HepG2 (cell line): ENCODE data around the gene EPB41L1. TPM values are rescaled to one million over a fixed set of nuclear protein-coding genes. Genes with fewer than 3 reads are reported as not detected.

Experiments
- ATAC-seq: fragments of 200-7000 bp; cut with Tn5 transposase; 3 replicates; pipeline ENCODE4 v1.9.1; 2020; ENCODE audit warnings: mild to moderate bottlenecking, moderate library complexity
- BruUV-seq: library from RNA; stranded (reverse); fragments of 400-500 nt; replicated peaks from 2 replicates; lab custom pipeline; 2021; lab: Mats Ljungman, UMichigan
- CTCF ChIA-PET: fragments of 300-600 bp; formaldehyde crosslinking; extraction: SDS; loops from one replicate; lab custom pipeline; 2021; ENCODE audit warnings: low total read pairs, inconsistent platforms, low intra/inter-chr PET ratio; lab: Yijun Ruan, JAX
- POLR2A ChIA-PET: fragments of 350-600 bp; sonication (Branson Sonifier 250); formaldehyde crosslinking; loops from one replicate; lab custom pipeline; 2020; ENCODE audit warnings: antibody characterized with exemption, inconsistent platforms; lab: Yijun Ruan, JAX
- DNase-seq: peaks from one replicate; pipeline ENCODE4 v3.0.0-alpha.2; 2015; ENCODE audit warnings: low spot score
- FAIRE-seq: peaks from 3 replicates; lab custom pipeline; 2011; peaks lifted over from hg19 to GRCh38; lab: Jason Lieb, UNC
- H2AFZ ChIP-seq: one replicate; pipeline ENCODE4 v1.6.1; 2011; ENCODE audit warnings: low read length, inconsistent platforms
- H3K27ac ChIP-seq: fragments of 300-600 bp; 3 replicates; pipeline ENCODE4 v1.8.0; 2011; ENCODE audit warnings: mixed run types, mild to moderate bottlenecking, mixed read lengths, low read length, inconsistent platforms; ENCODE audit not compliant: insufficient read depth; ENCODE audit errors: extremely low read length
- H3K27me3 ChIP-seq, 2 experiments: fragments of 200-600 bp in 1 of 2; 2 replicates in 1 of 2; 3 replicates in 1 of 2; pipeline versions ENCODE4 v1.6.0 to v1.8.0; 2011; ENCODE audit warnings: low read length in 2 of 2, mild to moderate bottlenecking in 2 of 2, moderate library complexity in 2 of 2, inconsistent platforms in 1 of 2; ENCODE audit not compliant: insufficient read depth in 2 of 2, control insufficient read depth in 1 of 2
- H3K36me3 ChIP-seq, 2 experiments: fragments of 200-600 bp in 1 of 2; replicated peaks in 1 of 2; 2 replicates in 1 of 2; 3 replicates in 1 of 2; pipeline versions ENCODE4 v1.5.1 to v1.8.0; 2011; ENCODE audit warnings: low read length in 2 of 2, inconsistent platforms in 1 of 2; ENCODE audit not compliant: insufficient read depth in 2 of 2, control insufficient read depth in 1 of 2
- H3K4me1 ChIP-seq: 2 replicates; pipeline ENCODE4 v1.5.1; 2012; ENCODE audit warnings: low read length, inconsistent platforms; ENCODE audit not compliant: insufficient read depth
- H3K4me2 ChIP-seq: 2 replicates; pipeline ENCODE4 v1.6.0; 2011; ENCODE audit warnings: low read depth, low read length, inconsistent platforms
- H3K4me3 ChIP-seq, 3 experiments: fragments of 200-600 bp in 1 of 3; sonication (generic), shearing (Covaris generic) in 1 of 3; replicated peaks in 1 of 3; 2 replicates each; pipeline ENCODE4 v1.5.1; 2011 to 2016; ENCODE audit warnings: low read length in 3 of 3, inconsistent platforms in 2 of 3, low read depth in 2 of 3, mild to moderate bottlenecking in 2 of 3, control low read depth in 1 of 3, mixed read lengths in 1 of 3; ENCODE audit not compliant: insufficient read depth in 1 of 3
- H3K79me2 ChIP-seq: one replicate; pipeline ENCODE4 v1.6.1; 2011; ENCODE audit warnings: low read length, inconsistent platforms; ENCODE audit not compliant: insufficient read depth
- H3K9ac ChIP-seq: 2 replicates; pipeline ENCODE4 v1.6.0; 2011; ENCODE audit warnings: mild to moderate bottlenecking, low read depth, low read length, inconsistent platforms; ENCODE audit not compliant: insufficient read depth
- H3K9me3 ChIP-seq: 2 replicates; pipeline ENCODE4 v1.5.1; 2012; ENCODE audit warnings: mild to moderate bottlenecking, low read length
- H4K20me1 ChIP-seq: 2 replicates; pipeline ENCODE4 v1.6.0; 2011; ENCODE audit warnings: inconsistent platforms, mild to moderate bottlenecking, low read length, moderate library complexity; ENCODE audit not compliant: insufficient read depth
- CEBPZ ChIP-seq: IDR thresholded peaks from 2 replicates; pipeline ENCODE4 v1.6.1; 2012; ENCODE audit warnings: low read length, improper control_type of control experiment
- MED8 ChIP-seq: sonication (generic); formaldehyde crosslinking; IDR thresholded peaks from 2 replicates; pipeline ENCODE4 v1.8.1; 2023; ENCODE audit warnings: mild to moderate bottlenecking, missing genetic modification reagents; ENCODE audit not compliant: insufficient replicate concordance
- ZBTB42 ChIP-seq: sonication (generic); formaldehyde crosslinking; IDR thresholded peaks from 2 replicates; pipeline ENCODE4 v1.5.0; 2020; ENCODE audit warnings: mild to moderate bottlenecking, missing genetic modification reagents
- ZMAT3 ChIP-seq: sonication (generic); formaldehyde crosslinking; conservative IDR thresholded peaks from 2 replicates; pipeline ENCODE4 v1.7.0; 2021; ENCODE audit warnings: missing genetic modification reagents
- ZNF101 ChIP-seq: sonication (generic); formaldehyde crosslinking; IDR thresholded peaks from 2 replicates; pipeline ENCODE4 v1.4.0; 2020; ENCODE audit warnings: mild to moderate bottlenecking, low read depth, missing genetic modification reagents, borderline replicate concordance
- ZNF180 ChIP-seq: sonication (generic); formaldehyde crosslinking; IDR thresholded peaks from 2 replicates; pipeline ENCODE4 v1.4.0; 2020; ENCODE audit warnings: low read depth, missing genetic modification reagents, borderline replicate concordance
- ZNF232 ChIP-seq: sonication (generic); formaldehyde crosslinking; IDR thresholded peaks from 2 replicates; pipeline ENCODE4 v1.4.0; 2020; ENCODE audit warnings: missing genetic modification reagents, borderline replicate concordance
- ZNF597 ChIP-seq: sonication (generic); formaldehyde crosslinking; IDR thresholded peaks from 2 replicates; pipeline ENCODE4 v1.5.0; 2020; ENCODE audit warnings: missing genetic modification reagents
- ZNF678 ChIP-seq: sonication (generic); formaldehyde crosslinking; IDR thresholded peaks from 2 replicates; pipeline ENCODE4 v1.4.0; 2020; ENCODE audit warnings: mild to moderate bottlenecking, missing genetic modification reagents
- ZNF75D ChIP-seq: sonication (generic); formaldehyde crosslinking; IDR thresholded peaks from 2 replicates; pipeline ENCODE4 v1.8.1; 2023; ENCODE audit warnings: missing genetic modification reagents, mild to moderate bottlenecking, borderline replicate concordance
- WGBS: methylation state at CpG from one replicate; pipeline ENCODE4 v1.1.6; 2017; ENCODE audit warnings: low lambda C conversion rate; 5-methylcytosine and 5-hydroxymethylcytosine counted together
- in situ Hi-C: cut with HindIII; loops from 2 replicates; pipeline ENCODE4 v1.10.0; 2017; ENCODE audit warnings: low pct_unique_long_range_greater_than_20kb; ENCODE audit not compliant: extremely low pct_ligation_motif_present
- intact Hi-C: fragments of 100-400 bp; cut with micrococcal nuclease; formaldehyde crosslinking; loops from one replicate; pipeline ENCODE4 v1.10.0; 2022; ENCODE audit not compliant: unreplicated experiment
- polyA plus RNA-seq, 8 experiments: library from polyadenylated mRNA; depleted of rRNA in 3 of 8; stranded (reverse) in 7 of 8; unstranded in 1 of 8; fragments of >200 nt; fragmentation: Illumina TruSeq in 4 of 8; extraction: Trizol in 4 of 8; gene quantifications; 2 replicates each; pipeline versions ENCODE4 v1.2.1 to v1.2.3, GENCODE V29; 2011 to 2016; ENCODE audit warnings: low read depth in 4 of 8, missing spikeins in 1 of 8, mixed read lengths in 1 of 8; ENCODE audit not compliant: insufficient read depth in 1 of 8
- total RNA-seq, 5 experiments: library from RNA; depleted of rRNA; stranded (reverse); fragments of >200 nt; fragmentation: Illumina TruSeq; extraction: Trizol; gene quantifications; 2 replicates each; pipeline ENCODE4 v1.2.3, GENCODE V29; 2016; ENCODE audit warnings: low read depth in 1 of 5
- TF ChIP-seq, protein P1 (sequence below), 2 experiments: sonication (generic) in 1 of 2; formaldehyde crosslinking in 1 of 2; IDR thresholded peaks; 2 replicates each; pipeline versions ENCODE4 v1.4.0 to v1.6.1; 2016 to 2020; ENCODE audit warnings: borderline replicate concordance in 1 of 2, low read depth in 1 of 2, mild to moderate bottlenecking in 1 of 2, missing genetic modification reagents in 1 of 2

EPB41L1 gene
- total and polyA plus RNA-seq, 2 of the 13 experiments (the other 11 are each of a cell fraction or from before 2014, with no cell fraction given) = 16.7 to 39.0 TPM

GRCh38 chr20:36170542-36171215, 16.1 kb downstream of the EPB41L1 start:
- in situ Hi-C loops = no loop called here
- H3K79me2 ChIP-seq = no peaks in the 10 kb centered on the region
- no peak for DNase-seq
- no peak for TF ChIP-seq ZMAT3 (CRISPR knock-in tag)
- no peak for TF ChIP-seq ZNF101
- TF ChIP-seq ZNF180 (CRISPR knock-in tag) = no peak
- TF ChIP-seq ZNF232 = no peak
- TF ChIP-seq ZBTB42 (CRISPR knock-in tag) = no peak
- no peak for TF ChIP-seq ZNF597 (CRISPR knock-in tag)
- TF ChIP-seq, protein P1, sequence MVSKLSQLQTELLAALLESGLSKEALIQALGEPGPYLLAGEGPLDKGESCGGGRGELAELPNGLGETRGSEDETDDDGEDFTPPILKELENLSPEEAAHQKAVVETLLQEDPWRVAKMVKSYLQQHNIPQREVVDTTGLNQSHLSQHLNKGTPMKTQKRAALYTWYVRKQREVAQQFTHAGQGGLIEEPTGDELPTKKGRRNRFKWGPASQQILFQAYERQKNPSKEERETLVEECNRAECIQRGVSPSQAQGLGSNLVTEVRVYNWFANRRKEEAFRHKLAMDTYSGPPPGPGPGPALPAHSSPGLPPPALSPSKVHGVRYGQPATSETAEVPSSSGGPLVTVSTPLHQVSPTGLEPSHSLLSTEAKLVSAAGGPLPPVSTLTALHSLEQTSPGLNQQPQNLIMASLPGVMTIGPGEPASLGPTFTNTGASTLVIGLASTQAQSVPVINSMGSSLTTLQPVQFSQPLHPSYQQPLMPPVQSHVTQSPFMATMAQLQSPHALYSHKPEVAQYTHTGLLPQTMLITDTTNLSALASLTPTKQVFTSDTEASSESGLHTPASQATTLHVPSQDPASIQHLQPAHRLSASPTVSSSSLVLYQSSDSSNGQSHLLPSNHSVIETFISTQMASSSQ (IDR thresholded peaks at IDR 0.05; ENCODE audit: low read depth) = no peak
- TF ChIP-seq, protein P1 (CRISPR knock-in tag; IDR thresholded peaks at IDR 0.05; ENCODE audit: borderline replicate concordance) = no peak
- TF ChIP-seq ZNF75D (CRISPR knock-in tag) = no peak
- no peak for TF ChIP-seq CEBPZ
- no peak for TF ChIP-seq ZNF678
- no peak for TF ChIP-seq MED8 (CRISPR knock-in tag)
- TF ChIP-seq, all 625 proteins: peak for 0
- H3K27me3 ChIP-seq = no peaks in the 10 kb centered on the region
- ATAC-seq (no peak), FAIRE-seq (no peak)
- H3K27ac ChIP-seq = no peak overlapping the region
- no peak overlapping the region for H3K4me3 ChIP-seq
- H3K36me3 ChIP-seq = peaks cover 8 to 10% of the 10 kb centered on the region in 2 experiments; a peak in 4 of 5 replicates
- H3K9me3 ChIP-seq = no peaks in the 10 kb centered on the region
- POLR2A ChIA-PET = no interaction called here
- no peak overlapping the region for H3K4me2 ChIP-seq
- H3K9ac ChIP-seq = no peak overlapping the region
- CTCF ChIA-PET = no interaction called here
- BruUV-seq = no TSS peak
- no peak overlapping the region for H2AFZ ChIP-seq
- intact Hi-C loops = no loop called here
- H4K20me1 ChIP-seq = no peaks in the 10 kb centered on the region
- peaks cover 26% of the 10 kb centered on the region for H3K4me1 ChIP-seq
- 93% methylated on average over 10 of the region's 10 CpGs for WGBS
